Measurements from ENCODE around the gene ABCG1. TPM values are rescaled to one million over a fixed set of nuclear protein-coding genes. Genes with fewer than 3 reads are reported as not detected.

ABCG1 gene
- total RNA-seq, 1 donor from 2014 or later = 1.9 TPM

- Histone ChIP-seq H4K20me1 (ENCODE audit: low read depth) (no peaks in the 10 kb centered on the region), H3K4me1 (peaks cover 16% of the 10 kb centered on the region), H3K27me3 (no peaks in the 10 kb centered on the region), H3K36me3 (no peaks in the 10 kb centered on the region), H3K79me2 (ENCODE audit: low read depth) (no peaks in the 10 kb centered on the region), H3K4me2 (no peak overlapping the region), H3K9ac (no peak overlapping the region), H3K9me3 (ENCODE audit: low read depth) (no peaks in the 10 kb centered on the region), H3K4me3 (no peak overlapping the region), H3F3A (ENCODE audit: low read depth) (peaks cover 7% of the 10 kb centered on the region), H2AFZ (replicated peaks) (no peak overlapping the region), H3K27ac (no peak overlapping the region)
- Mint-ChIP-seq H3K36me3 (no peaks in the 10 kb centered on the region), H3K4me1 (peaks cover 29% of the 10 kb centered on the region), H3K9me3 (no peaks in the 10 kb centered on the region), H3K27me3 (ENCODE audit: insufficient read depth, low read depth) (peaks cover 10% of the 10 kb centered on the region), H3K27ac (no peak overlapping the region), H3K4me3 (no peak overlapping the region)
- TF ChIP-seq EZH2 (IDR thresholded peaks at IDR 0.05) (no peak), EZH2phosphoT487 (IDR thresholded peaks at IDR 0.05) (no peak), CTCF (IDR thresholded peaks at IDR 0.05) (no peak)
- DNase-seq (ENCODE audit: low spot score) = no peak
Observed at GRCh38 chr21:42258885-42259407, 40.0 kb downstream of the ABCG1 start.

- Histone ChIP-seq H4K20me1 (ENCODE audit: low read depth) (no peaks in the 10 kb centered on the region), H2AFZ (replicated peaks) (no peak overlapping the region), H3K9me3 (ENCODE audit: low read depth) (no peaks in the 10 kb centered on the region), H3K27ac (no peak overlapping the region), H3K4me2 (no peak overlapping the region), H3K36me3 (no peaks in the 10 kb centered on the region), H3K9ac (no peak overlapping the region), H3K4me3 (no peak overlapping the region), H3K27me3 (no peaks in the 10 kb centered on the region), H3F3A (ENCODE audit: low read depth) (peaks cover 7% of the 10 kb centered on the region), H3K79me2 (ENCODE audit: low read depth) (no peaks in the 10 kb centered on the region), H3K4me1 (peaks cover 7% of the 10 kb centered on the region)
- no peak for DNase-seq (ENCODE audit: low spot score)
- H3K4me1 Mint-ChIP-seq = peaks cover 21% of the 10 kb centered on the region
- H3K27ac Mint-ChIP-seq = no peak overlapping the region
- H3K9me3 Mint-ChIP-seq = no peaks in the 10 kb centered on the region
- no peak overlapping the region for H3K4me3 Mint-ChIP-seq
- no peaks in the 10 kb centered on the region for H3K36me3 Mint-ChIP-seq
- TF ChIP-seq CTCF (IDR thresholded peaks at IDR 0.05) (no peak), EZH2 (IDR thresholded peaks at IDR 0.05) (no peak), EZH2phosphoT487 (IDR thresholded peaks at IDR 0.05) (no peak)
- peaks cover 10% of the 10 kb centered on the region for H3K27me3 Mint-ChIP-seq (ENCODE audit: insufficient read depth, low read depth)
Observed at GRCh38 chr21:42260121-42260520, 41.2 kb downstream of the ABCG1 start.

GRCh38 chr21:42261829-42262200 is 42.9 kb downstream of the ABCG1 start:
- no peaks in the 10 kb centered on the region for H4K20me1 ChIP-seq (ENCODE audit: low read depth)
- H3K4me1 ChIP-seq = peaks cover 7% of the 10 kb centered on the region
- no peaks in the 10 kb centered on the region for H3K36me3 Mint-ChIP-seq
- no peak overlapping the region for H3K9ac ChIP-seq
- TF ChIP-seq CTCF (IDR thresholded peaks at IDR 0.05) (no peak), EZH2 (IDR thresholded peaks at IDR 0.05) (no peak), EZH2phosphoT487 (IDR thresholded peaks at IDR 0.05) (no peak)
- no peaks in the 10 kb centered on the region for H3K9me3 Mint-ChIP-seq
- H3K4me1 Mint-ChIP-seq = peaks cover 17% of the 10 kb centered on the region
- no peak overlapping the region for H3K4me2 ChIP-seq
- H3K27ac ChIP-seq = no peak overlapping the region
- no peaks in the 10 kb centered on the region for H3K9me3 ChIP-seq (ENCODE audit: low read depth)
- no peak for DNase-seq (ENCODE audit: low spot score)
- no peak overlapping the region for H3K27ac Mint-ChIP-seq
- peak overlapping the region; percentile 22 for H2AFZ ChIP-seq (replicated peaks)
- H3K4me3 Mint-ChIP-seq = no peak overlapping the region
- no peaks in the 10 kb centered on the region for H3K36me3 ChIP-seq
- H3K27me3 Mint-ChIP-seq (ENCODE audit: insufficient read depth, low read depth) = peaks cover 12% of the 10 kb centered on the region
- no peak overlapping the region for H3K4me3 ChIP-seq
- peaks cover 7% of the 10 kb centered on the region for H3F3A ChIP-seq (ENCODE audit: low read depth)
- no peaks in the 10 kb centered on the region for H3K79me2 ChIP-seq (ENCODE audit: low read depth)
- no peaks in the 10 kb centered on the region for H3K27me3 ChIP-seq
